ENCODE data around the gene RALGAPB.

The RALGAPB gene

DNA sequence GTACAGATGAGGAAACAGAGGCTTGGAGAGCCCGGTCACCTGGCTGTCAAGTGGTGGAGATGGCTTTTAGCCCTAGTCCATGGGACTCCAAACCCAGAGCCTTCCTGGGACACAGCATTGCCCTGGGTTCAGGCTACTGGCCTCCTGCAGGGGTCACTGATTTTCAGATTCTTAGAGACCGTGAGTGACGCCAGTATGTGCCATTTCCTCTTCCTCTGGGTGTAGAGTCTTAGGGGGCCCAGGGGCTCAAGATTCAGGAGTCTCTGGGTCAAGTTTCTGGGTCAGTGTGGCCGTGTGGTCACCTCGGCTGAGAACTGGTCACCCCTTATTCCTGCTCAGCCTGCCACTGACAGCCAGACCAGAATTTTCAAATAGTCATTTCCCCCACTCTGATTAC lies 129.5 kb downstream of the RALGAPB start:
- H3K4me1 Mint-ChIP-seq (ENCODE audit: low read depth) = peaks cover 5% of the 10 kb centered on the region
- H3K27ac Mint-ChIP-seq = no peak overlapping the region
- no peaks in the 10 kb centered on the region for H3K9me3 Mint-ChIP-seq
- no peak overlapping the region for H3K4me3 Mint-ChIP-seq
- peaks cover 63% of the 10 kb centered on the region for H3K27me3 Mint-ChIP-seq (ENCODE audit: low read depth)
- H3K36me3 Mint-ChIP-seq (ENCODE audit: low read depth) = no peaks in the 10 kb centered on the region

DNA sequence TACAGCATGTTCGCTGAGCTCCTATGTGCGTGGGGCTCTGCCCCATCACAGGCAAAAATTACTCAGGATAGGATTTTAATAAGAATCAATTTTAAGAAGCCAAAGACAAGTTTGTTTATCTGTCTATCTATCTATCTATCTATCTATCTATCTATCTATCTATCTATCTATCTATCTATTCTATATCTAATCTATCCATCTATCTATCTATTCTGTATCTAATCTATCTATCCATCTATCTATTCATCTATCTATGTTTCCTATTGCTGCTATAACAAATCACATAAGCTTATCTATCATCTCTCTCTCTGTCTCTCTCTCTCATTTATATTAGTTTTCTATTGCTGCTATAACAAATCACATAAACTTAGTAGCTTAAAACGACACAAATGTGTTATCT lies 130.6 kb downstream of the RALGAPB start:
- Mint-ChIP-seq H3K27ac (no peak overlapping the region), H3K27me3 (ENCODE audit: low read depth) (peaks cover 65% of the 10 kb centered on the region), H3K9me3 (no peaks in the 10 kb centered on the region), H3K36me3 (ENCODE audit: low read depth) (no peaks in the 10 kb centered on the region), H3K4me3 (no peak overlapping the region), H3K4me1 (ENCODE audit: low read depth) (peaks cover 5% of the 10 kb centered on the region)

DNA sequence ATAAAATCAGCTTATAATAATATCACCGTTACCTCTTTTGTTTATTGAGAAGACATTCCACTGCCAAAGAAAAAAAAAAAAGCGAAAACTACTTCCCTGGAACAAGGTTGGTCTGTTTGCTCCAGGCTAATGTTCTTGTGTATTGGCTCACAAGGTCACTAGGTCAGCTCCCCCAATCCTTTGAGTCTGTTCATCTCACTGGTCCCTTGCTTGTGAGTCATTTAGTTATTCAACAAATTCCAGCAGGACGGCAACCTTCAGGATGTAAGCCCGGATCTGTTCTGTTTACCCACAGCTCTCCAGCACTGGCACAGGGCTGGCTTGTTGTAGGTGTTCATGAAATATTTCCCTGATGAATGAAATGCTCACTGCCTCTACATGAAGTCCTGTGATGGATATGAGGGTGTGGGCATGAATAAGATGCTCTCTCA lies 132.2 kb downstream of the RALGAPB start:
- Mint-ChIP-seq H3K36me3 (ENCODE audit: low read depth) (no peaks in the 10 kb centered on the region), H3K4me1 (ENCODE audit: low read depth) (peaks cover 5% of the 10 kb centered on the region), H3K27ac (no peak overlapping the region), H3K9me3 (no peaks in the 10 kb centered on the region), H3K4me3 (no peak overlapping the region), H3K27me3 (ENCODE audit: low read depth) (peaks cover 66% of the 10 kb centered on the region)

DNA sequence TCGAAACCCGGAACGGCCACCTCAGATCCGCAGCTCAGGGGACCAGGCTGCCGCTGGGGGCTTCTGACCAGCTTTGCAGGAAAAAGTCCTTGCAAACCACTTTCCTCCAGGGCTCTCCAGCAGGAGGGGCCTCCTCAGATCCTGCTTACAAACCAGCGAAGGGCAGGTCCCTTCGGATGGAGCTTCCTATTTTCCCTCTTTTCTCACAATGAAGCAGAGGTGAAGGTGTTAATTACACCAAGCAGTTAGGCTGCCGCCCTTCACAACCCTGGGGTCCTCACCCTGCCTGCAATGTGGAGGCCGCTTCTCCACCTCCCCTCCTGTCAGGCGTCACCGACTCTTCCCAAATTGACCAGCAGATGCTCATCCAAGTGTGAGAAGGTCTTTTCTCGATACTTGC lies 134.7 kb downstream of the RALGAPB start:
- Mint-ChIP-seq H3K4me1 (ENCODE audit: low read depth) (no peaks in the 10 kb centered on the region), H3K9me3 (no peaks in the 10 kb centered on the region), H3K36me3 (ENCODE audit: low read depth) (no peaks in the 10 kb centered on the region), H3K27ac (no peak overlapping the region), H3K4me3 (no peak overlapping the region), H3K27me3 (ENCODE audit: low read depth) (peaks cover 51% of the 10 kb centered on the region)

DNA sequence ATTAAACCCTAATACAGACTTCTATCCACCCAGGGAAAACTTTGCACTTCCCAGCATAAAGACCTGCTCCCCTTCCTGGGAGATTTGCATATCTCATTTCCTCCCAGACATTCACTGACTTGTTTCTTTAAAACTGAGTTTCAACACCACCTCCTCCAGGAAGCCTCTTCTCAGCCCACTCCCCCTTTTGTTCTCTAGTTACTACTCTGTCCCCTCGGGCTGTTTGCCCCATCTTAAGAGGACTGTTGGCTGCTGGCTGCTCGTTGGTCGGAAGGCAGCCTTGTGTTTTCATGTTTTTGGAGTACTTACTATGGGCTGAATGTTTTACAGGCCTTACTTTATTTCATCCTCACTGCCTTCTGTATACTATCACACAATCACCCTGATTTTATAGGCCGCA lies 135.5 kb downstream of the RALGAPB start:
- Mint-ChIP-seq H3K4me1 (ENCODE audit: low read depth) (no peaks in the 10 kb centered on the region), H3K4me3 (no peak overlapping the region), H3K9me3 (no peaks in the 10 kb centered on the region), H3K27me3 (ENCODE audit: low read depth) (peaks cover 44% of the 10 kb centered on the region), H3K36me3 (ENCODE audit: low read depth) (no peaks in the 10 kb centered on the region), H3K27ac (no peak overlapping the region)

DNA sequence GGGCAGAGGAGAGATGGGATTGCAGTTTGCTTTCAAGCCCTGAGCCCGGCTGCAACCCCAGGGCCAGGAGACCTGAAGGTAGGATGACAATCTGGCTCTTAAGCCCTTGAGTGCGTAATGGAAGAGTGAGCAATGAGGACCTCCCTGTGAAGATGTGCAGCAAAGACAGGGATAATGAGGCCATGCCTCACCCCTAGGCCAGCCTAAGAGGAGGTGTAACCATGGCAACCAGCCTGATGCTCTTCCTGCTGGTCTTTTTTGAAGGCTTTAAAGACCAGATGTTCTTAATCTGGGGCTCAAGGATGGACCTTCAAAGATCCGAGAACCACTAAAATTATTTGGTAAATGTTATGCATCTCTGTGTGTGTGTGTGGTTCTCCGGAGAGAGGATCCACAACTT lies 137.2 kb downstream of the RALGAPB start:
- no peaks in the 10 kb centered on the region for H3K4me1 Mint-ChIP-seq (ENCODE audit: low read depth)
- peaks cover 32% of the 10 kb centered on the region for H3K27me3 Mint-ChIP-seq (ENCODE audit: low read depth)
- H3K9me3 Mint-ChIP-seq = no peaks in the 10 kb centered on the region
- no peak overlapping the region for H3K4me3 Mint-ChIP-seq
- H3K36me3 Mint-ChIP-seq (ENCODE audit: low read depth) = no peaks in the 10 kb centered on the region
- no peak overlapping the region for H3K27ac Mint-ChIP-seq

DNA sequence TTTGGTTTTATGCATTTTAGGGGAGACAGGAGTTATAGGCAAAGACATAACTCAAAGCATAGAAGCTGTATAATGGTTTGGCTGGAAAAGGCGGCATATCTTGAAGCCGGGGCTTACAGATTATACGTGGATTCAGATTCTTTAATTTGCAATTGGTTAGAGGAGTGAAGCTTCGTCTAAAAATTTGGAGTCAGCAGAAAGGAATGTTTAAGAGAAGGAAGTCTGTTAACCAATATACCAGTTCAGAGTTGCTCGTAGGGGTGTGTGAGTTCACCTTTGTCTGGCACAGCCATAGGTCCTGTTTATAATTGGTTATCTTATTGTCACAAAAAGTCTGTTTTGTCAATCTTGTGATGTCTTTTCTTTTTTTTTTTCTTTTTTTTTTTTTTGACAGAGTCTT lies 137.9 kb downstream of the RALGAPB start:
- no peaks in the 10 kb centered on the region for H3K36me3 Mint-ChIP-seq (ENCODE audit: low read depth)
- H3K9me3 Mint-ChIP-seq = no peaks in the 10 kb centered on the region
- H3K27ac Mint-ChIP-seq = no peak overlapping the region
- no peak overlapping the region for H3K4me3 Mint-ChIP-seq
- peaks cover 25% of the 10 kb centered on the region for H3K27me3 Mint-ChIP-seq (ENCODE audit: low read depth)
- no peaks in the 10 kb centered on the region for H3K4me1 Mint-ChIP-seq (ENCODE audit: low read depth)

DNA sequence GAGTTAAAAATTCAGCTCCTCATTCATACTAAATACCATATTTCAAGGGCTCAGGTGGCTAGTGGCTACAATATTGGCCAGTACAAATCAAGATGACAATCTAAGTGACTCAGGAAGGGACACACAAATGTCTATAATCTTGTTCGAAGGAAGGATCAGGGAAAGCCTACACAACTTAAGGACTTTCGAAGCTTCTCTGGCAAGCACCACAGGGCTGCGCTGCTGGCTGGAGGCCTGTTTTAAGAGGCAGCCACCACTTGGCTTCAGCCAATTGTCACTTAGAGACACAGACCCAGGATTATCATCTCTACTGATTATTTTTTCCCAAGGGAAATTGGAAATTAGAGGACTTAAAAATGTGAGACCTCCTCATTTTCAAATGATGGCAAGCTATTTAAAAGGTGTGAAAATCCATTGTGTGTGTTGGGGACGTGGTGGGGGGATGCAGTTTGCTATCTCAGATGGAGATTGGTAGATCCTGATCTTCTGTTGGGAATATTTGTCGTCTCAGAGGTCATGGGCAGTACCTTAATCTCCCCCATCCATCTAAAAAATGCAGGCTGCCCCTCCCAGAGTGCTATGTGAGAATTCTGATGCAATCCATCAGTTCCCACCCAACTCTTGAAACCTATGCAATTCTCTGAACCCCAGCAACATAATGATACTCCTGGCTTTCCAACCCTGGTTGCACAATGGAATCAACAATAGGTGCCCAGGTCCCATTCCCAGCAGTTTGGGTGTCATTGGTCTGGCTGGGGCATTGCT lies 140.3 kb downstream of the RALGAPB start:
- H3K9me3 Mint-ChIP-seq = no peaks in the 10 kb centered on the region
- H3K27me3 Mint-ChIP-seq (ENCODE audit: low read depth) = peaks cover 7% of the 10 kb centered on the region
- no peaks in the 10 kb centered on the region for H3K4me1 Mint-ChIP-seq (ENCODE audit: low read depth)
- no peak overlapping the region for H3K4me3 Mint-ChIP-seq
- H3K27ac Mint-ChIP-seq = no peak overlapping the region
- H3K36me3 Mint-ChIP-seq (ENCODE audit: low read depth) = no peaks in the 10 kb centered on the region

DNA sequence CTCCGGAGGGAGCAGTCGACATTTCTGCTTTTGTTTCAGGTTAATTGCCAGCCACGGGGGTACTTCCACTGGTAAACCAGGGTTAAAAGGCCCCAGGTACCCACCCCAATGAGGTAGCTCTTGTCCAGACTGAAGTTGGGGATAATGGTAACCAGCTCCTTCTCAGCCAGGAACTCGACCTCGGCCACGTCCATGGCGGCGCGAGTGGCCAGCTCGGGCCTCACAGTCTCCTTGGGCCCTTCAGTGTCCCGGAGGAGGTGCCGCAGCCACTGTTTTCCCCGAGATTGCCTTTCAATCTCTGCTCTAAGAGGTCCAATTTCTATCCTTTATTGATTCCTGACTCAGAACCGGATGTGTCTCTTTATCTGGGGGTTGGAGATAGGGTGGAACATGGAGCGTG lies 142.6 kb downstream of the RALGAPB start:
- peaks cover 8% of the 10 kb centered on the region for H3K27me3 Mint-ChIP-seq (ENCODE audit: low read depth)
- H3K4me3 Mint-ChIP-seq = no peak overlapping the region
- H3K36me3 Mint-ChIP-seq (ENCODE audit: low read depth) = no peaks in the 10 kb centered on the region
- H3K27ac Mint-ChIP-seq = no peak overlapping the region
- no peaks in the 10 kb centered on the region for H3K4me1 Mint-ChIP-seq (ENCODE audit: low read depth)
- H3K9me3 Mint-ChIP-seq = no peaks in the 10 kb centered on the region

DNA sequence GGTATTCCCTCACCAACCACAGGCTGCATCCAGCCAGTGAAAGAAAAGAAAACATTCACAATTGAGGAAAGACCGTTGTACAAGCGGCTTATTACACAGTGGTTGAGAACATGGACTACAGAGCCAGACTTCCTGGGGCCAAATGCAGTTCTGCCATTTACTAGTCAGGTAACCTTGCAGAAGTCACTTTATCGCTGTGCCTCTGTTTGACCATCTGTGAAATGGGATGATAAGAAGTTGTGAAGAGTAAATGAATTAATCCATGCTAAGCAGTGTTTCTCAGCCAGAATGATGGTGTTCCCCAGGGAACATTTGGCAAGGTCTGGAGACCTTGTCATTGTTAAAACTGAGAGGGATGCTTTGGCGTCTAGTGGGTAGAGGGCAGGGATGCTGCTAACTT lies 143.8 kb downstream of the RALGAPB start:
- Mint-ChIP-seq H3K36me3 (ENCODE audit: low read depth) (no peaks in the 10 kb centered on the region), H3K27me3 (ENCODE audit: low read depth) (peaks cover 17% of the 10 kb centered on the region), H3K4me1 (ENCODE audit: low read depth) (no peaks in the 10 kb centered on the region), H3K27ac (no peak overlapping the region), H3K9me3 (no peaks in the 10 kb centered on the region), H3K4me3 (no peak overlapping the region)

DNA sequence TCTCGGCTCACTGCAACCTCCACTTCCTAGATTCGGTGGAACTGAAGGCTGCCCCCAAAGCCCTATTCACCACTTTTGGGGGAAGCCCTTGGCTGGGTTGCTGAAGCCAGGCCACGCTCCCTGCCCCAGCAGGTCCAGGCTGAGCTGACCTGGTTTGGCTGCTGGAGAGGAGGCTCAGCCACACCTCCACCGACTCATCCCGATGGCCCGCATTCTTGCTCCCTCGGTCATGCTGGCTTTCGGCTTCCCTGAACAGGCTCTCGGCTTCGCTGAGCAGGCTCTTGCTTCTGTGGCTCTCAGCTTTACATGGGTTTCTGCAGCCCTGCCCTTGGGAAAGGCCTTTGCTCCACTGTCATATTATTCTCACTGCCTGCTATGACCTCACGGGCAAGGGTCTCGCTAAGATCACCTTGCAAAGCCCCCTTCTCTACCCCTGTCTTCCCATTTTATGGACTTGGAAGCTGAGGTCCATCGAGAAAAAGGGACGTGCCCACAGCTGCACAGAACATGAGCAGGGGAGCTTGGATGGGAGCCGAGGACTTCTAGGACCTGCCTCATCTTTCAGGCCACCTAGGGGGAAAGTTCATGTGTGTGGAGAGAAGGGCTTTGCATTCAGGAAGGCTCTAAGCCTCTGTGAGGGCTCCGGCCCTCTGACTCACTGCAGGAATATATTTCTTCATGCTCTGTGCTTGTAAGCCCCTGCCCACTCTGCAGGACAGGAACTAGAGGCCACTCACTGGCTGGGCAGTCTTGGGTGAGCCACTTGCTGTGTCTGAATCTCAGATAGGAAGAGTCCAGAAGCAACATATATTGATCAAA lies 144.6 kb downstream of the RALGAPB start:
- no peaks in the 10 kb centered on the region for H3K4me1 Mint-ChIP-seq (ENCODE audit: low read depth)
- H3K27me3 Mint-ChIP-seq (ENCODE audit: low read depth) = peaks cover 20% of the 10 kb centered on the region
- H3K27ac Mint-ChIP-seq = no peak overlapping the region
- no peak overlapping the region for H3K4me3 Mint-ChIP-seq
- no peaks in the 10 kb centered on the region for H3K36me3 Mint-ChIP-seq (ENCODE audit: low read depth)
- H3K9me3 Mint-ChIP-seq = no peaks in the 10 kb centered on the region

DNA sequence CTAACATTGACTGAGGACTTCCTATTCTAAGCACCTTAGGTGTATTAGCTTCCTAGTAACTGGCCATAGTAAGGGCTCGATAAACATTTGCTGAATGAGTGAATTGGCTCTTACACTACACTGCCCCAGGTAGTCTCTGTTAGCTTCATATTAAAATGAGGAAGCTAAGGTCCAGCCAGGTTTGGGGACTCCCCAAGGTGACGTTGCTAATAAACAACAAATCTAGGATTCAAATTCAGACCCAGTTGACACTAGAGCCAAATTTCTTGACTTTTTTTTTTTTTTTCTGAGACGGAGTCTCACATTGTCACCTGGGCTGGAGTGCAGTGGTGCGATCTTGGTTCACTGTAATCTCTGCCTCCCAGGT lies 145.2 kb downstream of the RALGAPB start:
- H3K27me3 Mint-ChIP-seq (ENCODE audit: low read depth) = peaks cover 20% of the 10 kb centered on the region

DNA sequence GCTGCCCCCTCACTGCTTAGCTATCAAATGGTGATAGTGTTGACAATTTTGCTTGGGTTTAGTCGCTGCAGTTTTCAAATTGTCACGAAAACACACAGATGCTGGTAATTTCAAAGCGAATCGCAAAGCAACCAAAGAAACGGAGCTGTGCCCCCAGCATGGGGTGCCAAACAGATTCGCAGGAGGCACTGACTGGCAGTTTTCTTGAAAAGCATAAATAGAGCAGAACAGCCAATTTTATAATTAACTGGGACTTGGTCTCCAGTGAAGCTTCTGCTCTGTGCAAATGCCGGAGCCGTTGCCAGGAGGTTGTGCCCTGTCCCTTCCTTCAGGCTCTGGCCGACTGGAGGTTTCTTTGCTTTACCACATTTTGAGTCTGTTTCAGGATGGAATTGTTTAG lies 147.8 kb downstream of the RALGAPB start:
- Mint-ChIP-seq H3K27me3 (ENCODE audit: low read depth) (peaks cover 23% of the 10 kb centered on the region), H3K36me3 (ENCODE audit: low read depth) (no peaks in the 10 kb centered on the region), H3K4me3 (no peak overlapping the region), H3K9me3 (no peaks in the 10 kb centered on the region), H3K4me1 (ENCODE audit: low read depth) (no peaks in the 10 kb centered on the region), H3K27ac (no peak overlapping the region)

More for the DNA sequence above, 145.2 kb downstream of the RALGAPB start:
- no peaks in the 10 kb centered on the region for H3K9me3 Mint-ChIP-seq
- H3K36me3 Mint-ChIP-seq (ENCODE audit: low read depth) = no peaks in the 10 kb centered on the region
- H3K4me3 Mint-ChIP-seq = no peak overlapping the region
- no peak overlapping the region for H3K27ac Mint-ChIP-seq
- no peaks in the 10 kb centered on the region for H3K4me1 Mint-ChIP-seq (ENCODE audit: low read depth)

DNA sequence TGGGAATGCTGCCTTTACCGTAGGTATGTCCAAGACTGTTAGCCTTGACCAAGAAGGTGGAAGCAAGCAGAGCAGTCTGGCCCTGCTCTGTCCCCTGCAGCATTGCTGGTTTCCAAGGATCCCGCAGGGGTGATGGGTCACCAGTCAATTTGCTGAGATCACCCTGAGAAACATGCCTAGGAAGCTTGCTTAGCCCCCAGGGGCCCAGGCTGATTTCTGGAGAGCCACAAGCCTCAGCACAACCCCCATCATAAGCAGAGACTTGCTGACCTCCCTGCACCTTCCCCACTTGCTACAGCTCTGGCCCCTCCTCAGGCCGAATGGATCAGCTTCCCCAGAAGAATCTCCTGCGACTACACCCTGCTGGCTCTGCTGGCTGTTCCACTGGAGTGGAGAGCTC lies 150.4 kb downstream of the RALGAPB start:
- Mint-ChIP-seq H3K36me3 (ENCODE audit: low read depth) (no peaks in the 10 kb centered on the region), H3K9me3 (no peaks in the 10 kb centered on the region), H3K27ac (no peak overlapping the region), H3K27me3 (ENCODE audit: low read depth) (peaks cover 23% of the 10 kb centered on the region), H3K4me3 (no peak overlapping the region), H3K4me1 (ENCODE audit: low read depth) (no peaks in the 10 kb centered on the region)

DNA sequence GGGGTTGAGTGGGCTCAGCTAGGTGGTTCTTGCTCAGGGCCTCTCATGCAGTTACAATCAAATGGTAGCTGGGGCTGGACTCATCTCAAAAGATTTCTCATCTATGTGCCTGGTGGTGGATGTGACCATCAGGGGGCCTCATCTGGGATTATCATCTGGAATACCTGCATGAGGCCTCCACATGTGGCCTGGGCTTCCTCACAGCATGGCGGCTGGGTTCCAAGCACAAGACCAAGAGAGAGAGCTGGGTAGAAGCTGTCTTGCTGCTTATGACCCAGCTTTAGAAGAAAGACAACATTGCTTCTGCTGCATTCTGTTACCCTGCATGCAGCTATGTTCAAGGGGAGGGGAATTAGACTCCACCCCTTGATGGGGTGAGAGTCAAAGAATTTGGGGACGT lies 151.4 kb downstream of the RALGAPB start:
- Mint-ChIP-seq H3K9me3 (no peaks in the 10 kb centered on the region), H3K36me3 (ENCODE audit: low read depth) (no peaks in the 10 kb centered on the region), H3K4me1 (ENCODE audit: low read depth) (no peaks in the 10 kb centered on the region), H3K27me3 (ENCODE audit: low read depth) (peaks cover 19% of the 10 kb centered on the region), H3K27ac (no peak overlapping the region), H3K4me3 (no peak overlapping the region)
